ENCODE data around the gene SH3PXD2A. TPM values are rescaled to one million over a fixed set of nuclear protein-coding genes. Genes with fewer than 3 reads are reported as not detected.

SH3PXD2A gene
- total RNA-seq, 1 experiment from 2014 or later: 4.5 TPM

DNA sequence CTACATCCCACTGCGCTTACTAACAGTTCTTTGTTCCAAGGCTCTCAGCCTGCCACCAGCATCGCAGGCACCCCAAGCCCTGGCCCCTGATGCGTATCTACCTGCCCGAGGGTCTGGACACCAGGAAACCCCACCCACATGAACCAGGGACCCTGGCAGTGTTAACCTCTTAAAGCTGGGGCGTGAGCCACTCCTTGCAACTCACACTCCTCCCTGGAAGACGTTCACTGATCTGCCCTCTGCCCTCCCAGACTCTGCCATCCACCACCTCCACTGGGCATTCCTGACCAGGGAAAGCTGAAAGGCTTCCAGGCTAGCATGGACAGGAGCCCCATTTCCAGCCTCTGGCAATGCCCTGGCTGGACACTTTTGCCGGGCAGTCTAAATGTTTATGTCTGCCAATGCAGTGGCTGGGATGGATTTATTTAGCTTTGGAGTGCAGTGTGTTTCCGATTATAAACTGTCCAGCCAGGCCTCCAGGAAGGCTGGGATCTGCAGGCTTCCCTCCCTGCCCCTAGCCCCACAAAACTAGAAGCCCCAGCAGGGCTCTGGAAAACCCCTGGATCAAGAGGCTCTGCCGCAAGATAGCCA, 244.4 kb downstream of the SH3PXD2A start:
- H3K27me3 Mint-ChIP-seq (ENCODE audit: low read depth): no peaks in the 10 kb centered on the region
- no peak overlapping the region for H3K4me2 ChIP-seq (ENCODE audit: insufficient read depth, insufficient read length, low read length)

More for the DNA sequence above, 244.4 kb downstream of the SH3PXD2A start:
- Histone ChIP-seq H3K4ac (ENCODE audit: low read depth, low read length) (no peak overlapping the region), H4K5ac (ENCODE audit: insufficient read length, low read depth, low read length) (no peak overlapping the region), H3K79me1 (ENCODE audit: insufficient read depth, low read depth, low read length, poor library complexity, severe bottlenecking) (no peaks in the 10 kb centered on the region), H2BK12ac (ENCODE audit: insufficient read length, low read depth, low read length) (no peak overlapping the region), H3T11ph (ENCODE audit: low read length) (no peak overlapping the region), H2BK15ac (ENCODE audit: low read depth, low read length) (no peak overlapping the region), H3K23me2 (ENCODE audit: insufficient read length, low read depth, low read length, poor library complexity, severe bottlenecking) (no peaks in the 10 kb centered on the region), H2BK120ac (ENCODE audit: low read depth, low read length, poor library complexity, severe bottlenecking) (no peak overlapping the region), H2BK20ac (ENCODE audit: low read depth, low read length, poor library complexity, severe bottlenecking) (no peak overlapping the region), H4K8ac (replicated peaks; ENCODE audit: insufficient read length, low read depth, low read length) (no peak overlapping the region), H3K4me1 (ENCODE audit: insufficient read depth, low read length) (peaks cover 2% of the 10 kb centered on the region; the same call in 1 of the 2 replicates), H3K27ac (ENCODE audit: insufficient read length, low read depth, low read length) (no peak overlapping the region), H3K79me2 (ENCODE audit: insufficient read depth, low read length) (no peaks in the 10 kb centered on the region), H3K27me3 (ENCODE audit: insufficient read depth, low read length) (no peaks in the 10 kb centered on the region), H3K23ac (ENCODE audit: insufficient read length, low read depth, low read length) (no peak overlapping the region), H3K56ac (ENCODE audit: insufficient read length, low read depth, low read length) (no peak overlapping the region), H4K91ac (ENCODE audit: insufficient read length, low read depth, low read length) (no peak overlapping the region), H2AK5ac (ENCODE audit: insufficient read length, low read length) (no peak overlapping the region), H3K18ac (ENCODE audit: insufficient read length, low read depth, low read length) (no peak overlapping the region), H4K20me1 (ENCODE audit: control insufficient read depth, insufficient read depth, insufficient read length) (no peaks in the 10 kb centered on the region), H3K14ac (ENCODE audit: insufficient read depth, low read length) (no peak overlapping the region), H2BK5ac (ENCODE audit: insufficient read length, low read length) (no peak overlapping the region), H3K9me3 (ENCODE audit: control insufficient read depth, low read depth, low read length) (no peaks in the 10 kb centered on the region), H2AFZ (ENCODE audit: low read length) (no peak overlapping the region), H3K9ac (ENCODE audit: extremely low read depth, insufficient read length, low read length) (no peak overlapping the region)
- Mint-ChIP-seq H3K4me3 (no peak overlapping the region), H3K27ac (no peak overlapping the region; a peak in 1 of 7 replicates), H3K4me1 (peaks cover 14% of the 10 kb centered on the region in 2 experiments), H3K9me3 (peaks cover 2 to 14% of the 10 kb centered on the region in 2 experiments), H3K36me3 (ENCODE audit: insufficient read depth in 1 of 3, low read depth in 3 of 3) (peaks cover 8 to 24% (median 10%) of the 10 kb centered on the region in 3 experiments)
- TF ChIP-seq, protein P1, sequence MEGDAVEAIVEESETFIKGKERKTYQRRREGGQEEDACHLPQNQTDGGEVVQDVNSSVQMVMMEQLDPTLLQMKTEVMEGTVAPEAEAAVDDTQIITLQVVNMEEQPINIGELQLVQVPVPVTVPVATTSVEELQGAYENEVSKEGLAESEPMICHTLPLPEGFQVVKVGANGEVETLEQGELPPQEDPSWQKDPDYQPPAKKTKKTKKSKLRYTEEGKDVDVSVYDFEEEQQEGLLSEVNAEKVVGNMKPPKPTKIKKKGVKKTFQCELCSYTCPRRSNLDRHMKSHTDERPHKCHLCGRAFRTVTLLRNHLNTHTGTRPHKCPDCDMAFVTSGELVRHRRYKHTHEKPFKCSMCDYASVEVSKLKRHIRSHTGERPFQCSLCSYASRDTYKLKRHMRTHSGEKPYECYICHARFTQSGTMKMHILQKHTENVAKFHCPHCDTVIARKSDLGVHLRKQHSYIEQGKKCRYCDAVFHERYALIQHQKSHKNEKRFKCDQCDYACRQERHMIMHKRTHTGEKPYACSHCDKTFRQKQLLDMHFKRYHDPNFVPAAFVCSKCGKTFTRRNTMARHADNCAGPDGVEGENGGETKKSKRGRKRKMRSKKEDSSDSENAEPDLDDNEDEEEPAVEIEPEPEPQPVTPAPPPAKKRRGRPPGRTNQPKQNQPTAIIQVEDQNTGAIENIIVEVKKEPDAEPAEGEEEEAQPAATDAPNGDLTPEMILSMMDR (conservative IDR thresholded peaks at IDR 0.05): no peak
- WGBS (ENCODE audit: extremely low coverage, insufficient read length, low lambda C conversion rate): no CpG with 5 or more reads among the region's 9 CpGs
- no peak for DNase-seq

All from H9 (cell line).